ENCODE results near the gene NSA2. TPM values are rescaled to one million over a fixed set of nuclear protein-coding genes. Genes with fewer than 3 reads are reported as not detected.

The NSA2 gene
- total RNA-seq, 1 experiment from 2014 or later, result 42.7 TPM

DNA sequence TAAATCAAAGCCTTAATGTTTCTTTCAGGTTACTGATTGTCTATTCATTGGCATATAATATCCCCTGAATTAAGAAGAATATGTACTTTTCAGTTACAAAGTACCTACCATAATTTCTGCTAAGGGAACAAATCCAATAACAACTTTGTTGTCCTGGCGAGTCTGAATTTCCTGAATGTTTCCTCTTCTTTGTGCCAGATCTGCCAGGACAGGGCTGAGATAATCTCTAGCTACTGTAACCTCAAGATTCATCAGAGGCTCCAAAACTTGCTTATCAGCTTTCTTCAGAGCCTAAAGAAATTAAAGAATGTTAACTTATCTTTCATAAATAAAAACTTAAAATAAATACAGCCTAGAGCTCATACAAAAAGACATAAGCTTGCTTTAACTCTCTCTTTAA is 44.8 kb upstream of the NSA2 start:
- H3K36me3 ChIP-seq (ENCODE audit: control insufficient read depth, insufficient read depth, low read length), result peaks cover 53% of the 10 kb centered on the region
- no TSS peak for BruUV-seq (replicated peaks)
- ChIA-PET POLR2A (no interaction called here), CTCF (no interaction called here)
- TF ChIP-seq TCF7L2 (IDR thresholded peaks at IDR 0.05; ENCODE audit: low read depth, low read length) (no peak), POLR2AphosphoS5 (IDR thresholded peaks at IDR 0.05; ENCODE audit: low read depth, low read length) (no peak), SIN3A (IDR thresholded peaks at IDR 0.05; ENCODE audit: borderline replicate concordance, insufficient read depth, low read depth, low read length) (no peak)
- TF ChIP-seq, protein P1, sequence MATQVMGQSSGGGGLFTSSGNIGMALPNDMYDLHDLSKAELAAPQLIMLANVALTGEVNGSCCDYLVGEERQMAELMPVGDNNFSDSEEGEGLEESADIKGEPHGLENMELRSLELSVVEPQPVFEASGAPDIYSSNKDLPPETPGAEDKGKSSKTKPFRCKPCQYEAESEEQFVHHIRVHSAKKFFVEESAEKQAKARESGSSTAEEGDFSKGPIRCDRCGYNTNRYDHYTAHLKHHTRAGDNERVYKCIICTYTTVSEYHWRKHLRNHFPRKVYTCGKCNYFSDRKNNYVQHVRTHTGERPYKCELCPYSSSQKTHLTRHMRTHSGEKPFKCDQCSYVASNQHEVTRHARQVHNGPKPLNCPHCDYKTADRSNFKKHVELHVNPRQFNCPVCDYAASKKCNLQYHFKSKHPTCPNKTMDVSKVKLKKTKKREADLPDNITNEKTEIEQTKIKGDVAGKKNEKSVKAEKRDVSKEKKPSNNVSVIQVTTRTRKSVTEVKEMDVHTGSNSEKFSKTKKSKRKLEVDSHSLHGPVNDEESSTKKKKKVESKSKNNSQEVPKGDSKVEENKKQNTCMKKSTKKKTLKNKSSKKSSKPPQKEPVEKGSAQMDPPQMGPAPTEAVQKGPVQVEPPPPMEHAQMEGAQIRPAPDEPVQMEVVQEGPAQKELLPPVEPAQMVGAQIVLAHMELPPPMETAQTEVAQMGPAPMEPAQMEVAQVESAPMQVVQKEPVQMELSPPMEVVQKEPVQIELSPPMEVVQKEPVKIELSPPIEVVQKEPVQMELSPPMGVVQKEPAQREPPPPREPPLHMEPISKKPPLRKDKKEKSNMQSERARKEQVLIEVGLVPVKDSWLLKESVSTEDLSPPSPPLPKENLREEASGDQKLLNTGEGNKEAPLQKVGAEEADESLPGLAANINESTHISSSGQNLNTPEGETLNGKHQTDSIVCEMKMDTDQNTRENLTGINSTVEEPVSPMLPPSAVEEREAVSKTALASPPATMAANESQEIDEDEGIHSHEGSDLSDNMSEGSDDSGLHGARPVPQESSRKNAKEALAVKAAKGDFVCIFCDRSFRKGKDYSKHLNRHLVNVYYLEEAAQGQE (IDR thresholded peaks at IDR 0.05; ENCODE audit: insufficient read depth in 1 of 2, low read depth in 2 of 2, low read length in 1 of 2), result no peak
- TF ChIP-seq, protein P2, sequence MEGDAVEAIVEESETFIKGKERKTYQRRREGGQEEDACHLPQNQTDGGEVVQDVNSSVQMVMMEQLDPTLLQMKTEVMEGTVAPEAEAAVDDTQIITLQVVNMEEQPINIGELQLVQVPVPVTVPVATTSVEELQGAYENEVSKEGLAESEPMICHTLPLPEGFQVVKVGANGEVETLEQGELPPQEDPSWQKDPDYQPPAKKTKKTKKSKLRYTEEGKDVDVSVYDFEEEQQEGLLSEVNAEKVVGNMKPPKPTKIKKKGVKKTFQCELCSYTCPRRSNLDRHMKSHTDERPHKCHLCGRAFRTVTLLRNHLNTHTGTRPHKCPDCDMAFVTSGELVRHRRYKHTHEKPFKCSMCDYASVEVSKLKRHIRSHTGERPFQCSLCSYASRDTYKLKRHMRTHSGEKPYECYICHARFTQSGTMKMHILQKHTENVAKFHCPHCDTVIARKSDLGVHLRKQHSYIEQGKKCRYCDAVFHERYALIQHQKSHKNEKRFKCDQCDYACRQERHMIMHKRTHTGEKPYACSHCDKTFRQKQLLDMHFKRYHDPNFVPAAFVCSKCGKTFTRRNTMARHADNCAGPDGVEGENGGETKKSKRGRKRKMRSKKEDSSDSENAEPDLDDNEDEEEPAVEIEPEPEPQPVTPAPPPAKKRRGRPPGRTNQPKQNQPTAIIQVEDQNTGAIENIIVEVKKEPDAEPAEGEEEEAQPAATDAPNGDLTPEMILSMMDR (IDR thresholded peaks at IDR 0.05), result no peak
- intact Hi-C loops (cut with micrococcal nuclease; ENCODE audit: unreplicated experiment) (no loop called here), in situ Hi-C loops (cut with HindIII; ENCODE audit: low pct_unique_long_range_greater_than_20kb, low sequenced_read_pairs) (no loop called here)
- no peak overlapping the region for H3K27ac ChIP-seq (ENCODE audit: low read length)
- DNase-seq (ENCODE audit: low read depth, low spot score) (no peak), ATAC-seq (no peak)
- no peaks in the 10 kb centered on the region for H3K9me3 ChIP-seq (ENCODE audit: control insufficient read depth, insufficient read depth, low read depth, low read length)
- H3K27me3 ChIP-seq (ENCODE audit: control insufficient read depth, insufficient read depth, low read length), result no peaks in the 10 kb centered on the region
- no peak overlapping the region for H3K4me3 ChIP-seq (ENCODE audit: low read depth in 2 of 2, low read length in 2 of 2)
- H3K4me1 ChIP-seq (ENCODE audit: control insufficient read depth, insufficient read depth, low read length), result no peaks in the 10 kb centered on the region

DNA sequence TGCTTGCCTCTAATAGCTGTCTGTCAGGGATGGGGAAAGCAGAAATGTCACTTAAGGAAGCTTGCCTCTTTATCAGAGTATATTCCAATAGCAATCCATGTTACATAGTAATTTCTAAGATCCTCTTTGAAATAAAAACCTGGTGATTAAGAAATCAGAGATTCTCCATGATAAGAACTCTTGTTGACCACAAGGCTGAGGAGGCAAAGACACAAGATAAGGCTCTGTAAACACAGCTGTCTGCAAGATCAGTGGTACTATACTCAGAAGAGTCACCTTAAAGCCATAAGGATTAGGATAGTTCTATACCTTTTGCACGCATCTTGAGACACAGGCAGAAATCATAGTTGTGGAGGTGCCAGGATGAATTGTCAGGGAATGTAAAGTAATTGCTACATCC is 41.7 kb upstream of the NSA2 start:
- ATAC-seq (no peak), DNase-seq (ENCODE audit: low read depth, low spot score) (no peak)
- CTCF ChIA-PET, result no interaction called here
- H3K4me3 ChIP-seq (ENCODE audit: low read depth in 2 of 2, low read length in 2 of 2), result no peak overlapping the region
- in situ Hi-C loops (cut with HindIII; ENCODE audit: low pct_unique_long_range_greater_than_20kb, low sequenced_read_pairs), result no loop called here
- peaks cover 49% of the 10 kb centered on the region for H3K36me3 ChIP-seq (ENCODE audit: control insufficient read depth, insufficient read depth, low read length)
- H3K27me3 ChIP-seq (ENCODE audit: control insufficient read depth, insufficient read depth, low read length), result no peaks in the 10 kb centered on the region
- no TSS peak for BruUV-seq (replicated peaks)
- H3K9me3 ChIP-seq (ENCODE audit: control insufficient read depth, insufficient read depth, low read depth, low read length), result no peaks in the 10 kb centered on the region
- no peak overlapping the region for H3K27ac ChIP-seq (ENCODE audit: low read length)
- TF ChIP-seq POLR2AphosphoS5 (IDR thresholded peaks at IDR 0.05; ENCODE audit: low read depth, low read length) (no peak), TCF7L2 (IDR thresholded peaks at IDR 0.05; ENCODE audit: low read depth, low read length) (no peak), SIN3A (IDR thresholded peaks at IDR 0.05; ENCODE audit: borderline replicate concordance, insufficient read depth, low read depth, low read length) (no peak)
- TF ChIP-seq, protein P1 (IDR thresholded peaks at IDR 0.05; ENCODE audit: insufficient read depth in 1 of 2, low read depth in 2 of 2, low read length in 1 of 2), result no peak
- TF ChIP-seq, protein P2 (IDR thresholded peaks at IDR 0.05), result no peak
- POLR2A ChIA-PET, result no interaction called here
- H3K4me1 ChIP-seq (ENCODE audit: control insufficient read depth, insufficient read depth, low read length), result no peaks in the 10 kb centered on the region
- intact Hi-C loops (cut with micrococcal nuclease; ENCODE audit: unreplicated experiment), result no loop called here
